ENCODE measurements around the gene CARNS1. TPM values are rescaled to one million over a fixed set of nuclear protein-coding genes. Genes with fewer than 3 reads are reported as not detected.
A peak's percentile ranks its signal among the peaks of the same experiment; 100 is the strongest.

CARNS1 gene
- total and polyA plus RNA-seq, 2 of the 13 experiments (the other 11 are each of a cell fraction or from before 2014, with no cell fraction given) = not detected

DNA sequence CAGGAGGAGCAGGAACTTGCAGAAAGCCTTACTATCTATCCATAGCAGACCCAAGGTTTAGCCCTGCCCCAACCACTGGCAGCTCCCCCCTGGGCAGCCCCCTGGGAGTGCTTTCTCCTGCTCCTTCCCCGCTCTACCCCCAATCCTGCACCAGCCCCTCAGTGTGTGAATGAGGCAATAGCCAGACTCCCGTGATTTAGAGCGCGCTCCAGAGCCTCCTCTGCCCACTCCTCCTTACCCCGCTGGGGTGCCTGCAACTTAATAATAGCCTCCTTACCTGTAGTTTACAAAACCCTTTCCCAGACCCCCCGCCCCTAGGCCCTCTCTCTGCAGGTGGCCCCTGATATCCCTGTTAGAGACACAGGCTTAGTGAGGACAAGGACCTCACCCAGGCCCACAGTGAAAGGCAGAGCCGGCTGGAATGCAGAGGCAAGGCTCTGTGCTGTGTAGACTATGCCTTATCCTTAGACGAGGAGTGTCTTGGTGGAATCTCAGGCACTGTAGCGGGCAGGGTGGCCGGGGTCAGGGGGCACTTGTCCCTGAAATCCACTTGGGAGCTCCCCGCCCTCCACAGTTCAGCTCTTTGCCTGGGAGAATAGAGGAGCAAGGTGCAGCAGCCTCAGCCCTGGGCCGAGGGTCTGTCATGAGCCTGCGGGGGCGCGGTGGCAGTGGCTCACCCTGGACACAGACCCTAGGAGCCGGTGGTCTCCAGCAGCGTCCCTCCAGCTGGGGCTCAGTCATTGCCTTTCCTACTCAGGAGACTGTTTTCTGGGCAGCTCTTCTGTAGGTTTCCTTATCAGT lies 4.3 kb upstream of the CARNS1 start:
- H3K79me2 ChIP-seq (ENCODE audit: insufficient read depth, low read length) = no peaks in the 10 kb centered on the region
- intact Hi-C loops (cut with micrococcal nuclease; ENCODE audit: unreplicated experiment) (no loop called here), in situ Hi-C loops (cut with HindIII; ENCODE audit: extremely low pct_ligation_motif_present, low pct_unique_long_range_greater_than_20kb) (no loop called here)
- H2AFZ ChIP-seq (ENCODE audit: low read length) = no peak overlapping the region
- TF ChIP-seq FOSL2 (CRISPR knock-in tag; IDR thresholded peaks at IDR 0.05) (no peak), ZNF850 (CRISPR knock-in tag; conservative IDR thresholded peaks at IDR 0.05) (no peak), ZBTB3 (CRISPR knock-in tag; IDR thresholded peaks at IDR 0.05; ENCODE audit: borderline replicate concordance, low read depth) (no peak), NR2F6 (IDR thresholded peaks at IDR 0.05) (no peak), NR2F6 (CRISPR knock-in tag; IDR thresholded peaks at IDR 0.05) (no peak), AGO2 (optimal IDR thresholded peaks at IDR 0.05; ENCODE audit: low read depth, low read length) (peak; percentile 8)
- CTCF ChIA-PET (ENCODE audit: low intra/inter-chr PET ratio, low total read pairs) = no interaction called here
- peaks cover 49% of the 10 kb centered on the region for H3K4me1 ChIP-seq (ENCODE audit: insufficient read depth, low read length)
- H3K9ac ChIP-seq (ENCODE audit: insufficient read depth, low read depth, low read length) = no peak overlapping the region
- POLR2A ChIA-PET = interaction anchor here (1.3 to 2.1 kb wide), 3 partner anchors 9 to 19 kb away, joined by 4 to 10 read pairs (median 5); partner anchors contain the start of genes PPP1CA and RAD9A
- ATAC-seq = peak; percentile 4
- H4K20me1 ChIP-seq (ENCODE audit: insufficient read depth, low read length) = no peaks in the 10 kb centered on the region
- H3K36me3 ChIP-seq (replicated peaks in 1 of 2; ENCODE audit: control insufficient read depth in 1 of 2, insufficient read depth in 2 of 2, low read length in 2 of 2) = no peaks in the 10 kb centered on the region
- no peak for FAIRE-seq
- no peaks in the 10 kb centered on the region for H3K9me3 ChIP-seq (ENCODE audit: low read length)
- peak overlapping the region in 1 of 3 experiments; percentile 4; a peak in 1 of 6 replicates for H3K4me3 ChIP-seq (replicated peaks in 1 of 3; ENCODE audit: insufficient read depth in 1 of 3, low read depth in 2 of 3, low read length in 3 of 3)
- BruUV-seq (replicated peaks) = no TSS peak
- peak overlapping the region; percentile 74 for H3K4me2 ChIP-seq (ENCODE audit: low read depth, low read length)
- H3K27ac ChIP-seq (ENCODE audit: extremely low read length, insufficient read depth, low read length) = no peak overlapping the region
- WGBS (ENCODE audit: low lambda C conversion rate) = 39% methylated on average over 10 of the region's 17 CpGs
- H3K27me3 ChIP-seq (ENCODE audit: control insufficient read depth in 1 of 2, insufficient read depth in 2 of 2, low read length in 2 of 2) = peaks cover 10 to 48% of the 10 kb centered on the region in 2 experiments; a peak in 4 of 5 replicates
- no peak for DNase-seq (ENCODE audit: low spot score)

DNA sequence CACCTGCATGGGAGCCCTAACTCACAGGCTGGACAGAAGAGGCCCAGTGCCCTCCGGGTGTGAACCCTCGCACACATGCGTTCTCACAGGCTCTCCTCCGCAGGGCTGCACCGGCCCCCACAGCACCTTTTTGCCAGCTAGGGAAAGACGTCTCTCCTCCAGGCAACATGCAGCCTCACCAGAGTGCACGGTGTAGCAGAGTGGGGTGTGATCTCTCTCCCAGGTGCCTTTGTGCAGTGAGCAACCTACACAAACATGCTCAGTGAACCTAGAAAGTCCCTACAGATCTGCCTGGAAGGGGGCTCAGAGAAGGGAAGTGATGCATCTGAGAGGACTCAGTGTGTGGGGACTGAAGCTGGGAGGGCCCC lies 3.7 kb upstream of the CARNS1 start:
- Histone ChIP-seq H3K4me1 (ENCODE audit: insufficient read depth, low read length) (peaks cover 52% of the 10 kb centered on the region), H3K4me2 (ENCODE audit: low read depth, low read length) (peak overlapping the region; percentile 21), H3K27ac (ENCODE audit: extremely low read length, insufficient read depth, low read length) (no peak overlapping the region), H3K27me3 (ENCODE audit: control insufficient read depth in 1 of 2, insufficient read depth in 2 of 2, low read length in 2 of 2) (peaks cover 10 to 53% of the 10 kb centered on the region in 2 experiments; a peak in 4 of 5 replicates), H3K4me3 (replicated peaks in 1 of 3; ENCODE audit: insufficient read depth in 1 of 3, low read depth in 2 of 3, low read length in 3 of 3) (peak overlapping the region in 1 of 3 experiments; percentile 4; a peak in 1 of 6 replicates), H2AFZ (ENCODE audit: low read length) (no peak overlapping the region), H3K9ac (ENCODE audit: insufficient read depth, low read depth, low read length) (no peak overlapping the region), H3K9me3 (ENCODE audit: low read length) (no peaks in the 10 kb centered on the region), H3K36me3 (replicated peaks in 1 of 2; ENCODE audit: control insufficient read depth in 1 of 2, insufficient read depth in 2 of 2, low read length in 2 of 2) (no peaks in the 10 kb centered on the region), H3K79me2 (ENCODE audit: insufficient read depth, low read length) (no peaks in the 10 kb centered on the region), H4K20me1 (ENCODE audit: insufficient read depth, low read length) (no peaks in the 10 kb centered on the region)
- BruUV-seq (replicated peaks) = no TSS peak
- intact Hi-C loops (cut with micrococcal nuclease; ENCODE audit: unreplicated experiment) (no loop called here), in situ Hi-C loops (cut with HindIII; ENCODE audit: extremely low pct_ligation_motif_present, low pct_unique_long_range_greater_than_20kb) (no loop called here)
- FAIRE-seq (no peak), DNase-seq (ENCODE audit: low spot score) (no peak), ATAC-seq (peak; percentile 27)
- ChIA-PET CTCF (ENCODE audit: low intra/inter-chr PET ratio, low total read pairs) (no interaction called here), POLR2A (interaction anchor here (1.3 to 2.1 kb wide), 3 partner anchors 9 to 20 kb away, joined by 4 to 10 read pairs (median 5); partner anchors contain the start of genes PPP1CA and RAD9A)
- WGBS (ENCODE audit: low lambda C conversion rate) = no CpG with 5 or more reads among the region's 7 CpGs
- TF ChIP-seq SCMH1 (CRISPR knock-in tag; IDR thresholded peaks at IDR 0.05; ENCODE audit: borderline replicate concordance) (no peak), TEAD3 (CRISPR knock-in tag; optimal IDR thresholded peaks at IDR 0.05; ENCODE audit: borderline replicate concordance) (no peak), ZEB1 (IDR thresholded peaks at IDR 0.05; ENCODE audit: insufficient replicate concordance, low read depth) (no peak), KDM6A (CRISPR knock-in tag; IDR thresholded peaks at IDR 0.05; ENCODE audit: low read depth) (no peak), ZNF501 (CRISPR knock-in tag; IDR thresholded peaks at IDR 0.05) (0 out of 2 replicates have a peak, but pooled peaks have one; percentile 28), SMAD3 (CRISPR knock-in tag; IDR thresholded peaks at IDR 0.05) (no peak), ZFP41 (CRISPR knock-in tag; IDR thresholded peaks at IDR 0.05; ENCODE audit: borderline replicate concordance) (no peak)
- TF ChIP-seq, protein P1, sequence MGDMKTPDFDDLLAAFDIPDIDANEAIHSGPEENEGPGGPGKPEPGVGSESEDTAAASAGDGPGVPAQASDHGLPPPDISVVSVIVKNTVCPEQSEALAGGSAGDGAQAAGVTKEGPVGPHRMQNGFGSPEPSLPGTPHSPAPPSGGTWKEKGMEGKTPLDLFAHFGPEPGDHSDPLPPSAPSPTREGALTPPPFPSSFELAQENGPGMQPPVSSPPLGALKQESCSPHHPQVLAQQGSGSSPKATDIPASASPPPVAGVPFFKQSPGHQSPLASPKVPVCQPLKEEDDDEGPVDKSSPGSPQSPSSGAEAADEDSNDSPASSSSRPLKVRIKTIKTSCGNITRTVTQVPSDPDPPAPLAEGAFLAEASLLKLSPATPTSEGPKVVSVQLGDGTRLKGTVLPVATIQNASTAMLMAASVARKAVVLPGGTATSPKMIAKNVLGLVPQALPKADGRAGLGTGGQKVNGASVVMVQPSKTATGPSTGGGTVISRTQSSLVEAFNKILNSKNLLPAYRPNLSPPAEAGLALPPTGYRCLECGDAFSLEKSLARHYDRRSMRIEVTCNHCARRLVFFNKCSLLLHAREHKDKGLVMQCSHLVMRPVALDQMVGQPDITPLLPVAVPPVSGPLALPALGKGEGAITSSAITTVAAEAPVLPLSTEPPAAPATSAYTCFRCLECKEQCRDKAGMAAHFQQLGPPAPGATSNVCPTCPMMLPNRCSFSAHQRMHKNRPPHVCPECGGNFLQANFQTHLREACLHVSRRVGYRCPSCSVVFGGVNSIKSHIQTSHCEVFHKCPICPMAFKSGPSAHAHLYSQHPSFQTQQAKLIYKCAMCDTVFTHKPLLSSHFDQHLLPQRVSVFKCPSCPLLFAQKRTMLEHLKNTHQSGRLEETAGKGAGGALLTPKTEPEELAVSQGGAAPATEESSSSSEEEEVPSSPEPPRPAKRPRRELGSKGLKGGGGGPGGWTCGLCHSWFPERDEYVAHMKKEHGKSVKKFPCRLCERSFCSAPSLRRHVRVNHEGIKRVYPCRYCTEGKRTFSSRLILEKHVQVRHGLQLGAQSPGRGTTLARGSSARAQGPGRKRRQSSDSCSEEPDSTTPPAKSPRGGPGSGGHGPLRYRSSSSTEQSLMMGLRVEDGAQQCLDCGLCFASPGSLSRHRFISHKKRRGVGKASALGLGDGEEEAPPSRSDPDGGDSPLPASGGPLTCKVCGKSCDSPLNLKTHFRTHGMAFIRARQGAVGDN (CRISPR knock-in tag; IDR thresholded peaks at IDR 0.05) = 0 out of 2 replicates have a peak, but pooled peaks have one; percentile 8
